CD14-positive monocyte (primary cell): ENCODE measurements around the gene C19orf67. TPM values are rescaled to one million over a fixed set of nuclear protein-coding genes. Genes with fewer than 3 reads are reported as not detected.

Experiments
- DNase-seq, 3 donors: peaks; one replicate each; pipeline ENCODE4 v3.0.0-alpha.2; 2011 to 2022
- H2AFZ ChIP-seq: 2 replicates; pipeline ENCODE4 v1.6.0; 2012; ENCODE audit warnings: mild to moderate bottlenecking, low read depth, low read length, inconsistent platforms; ENCODE audit not compliant: insufficient read depth, poor library complexity, severe bottlenecking
- H3K27ac ChIP-seq, 2 donors: 1 replicate in 1 of 2; 2 replicates in 1 of 2; pipeline ENCODE4 v1.5.1; 2012 to 2013; ENCODE audit warnings: low read length in 2 of 2, control low read depth in 1 of 2, inconsistent platforms in 1 of 2, low read depth in 1 of 2, mild to moderate bottlenecking in 1 of 2
- H3K27me3 ChIP-seq, 2 donors: one replicate each; pipeline versions ENCODE4 v1.6.0 to v1.6.1; 2011 to 2013; ENCODE audit warnings: low read length in 2 of 2; ENCODE audit not compliant: control insufficient read depth in 2 of 2, insufficient read depth in 2 of 2
- H3K36me3 ChIP-seq, 2 donors: replicated peaks in 1 of 2; 1 replicate in 1 of 2; 2 replicates in 1 of 2; pipeline versions ENCODE4 v1.5.1 to v1.6.1; 2012 to 2013; ENCODE audit warnings: low read length in 2 of 2, control low read depth in 1 of 2, inconsistent platforms in 1 of 2, mild to moderate bottlenecking in 1 of 2; ENCODE audit not compliant: insufficient read depth in 2 of 2, control insufficient read depth in 1 of 2
- H3K4me1 ChIP-seq, 2 donors: 1 replicate in 1 of 2; 2 replicates in 1 of 2; pipeline versions ENCODE4 v1.5.1 to v1.6.1; 2012 to 2013; ENCODE audit warnings: low read length in 2 of 2, control low read depth in 1 of 2, inconsistent platforms in 1 of 2, mild to moderate bottlenecking in 1 of 2, moderate library complexity in 1 of 2; ENCODE audit not compliant: insufficient read depth in 2 of 2, control insufficient read depth in 1 of 2
- H3K4me2 ChIP-seq: replicated peaks from 2 replicates; pipeline ENCODE3; 2012; ENCODE audit warnings: low read length, moderate library complexity, mild to moderate bottlenecking; ENCODE audit not compliant: poor library complexity, severe bottlenecking; ENCODE audit errors: extremely low read depth
- H3K4me3 ChIP-seq, 3 experiments: fragments of 200-600 bp in 1 of 3; sonication (generic) in 1 of 3; replicated peaks in 1 of 3; 1 replicate in 2 of 3; 2 replicates in 1 of 3; pipeline ENCODE4 v1.5.1; 2011 to 2013; ENCODE audit warnings: low read length in 3 of 3, mild to moderate bottlenecking in 3 of 3, control low read depth in 2 of 3, low read depth in 2 of 3, inconsistent platforms in 1 of 3, moderate library complexity in 1 of 3
- H3K79me2 ChIP-seq: 2 replicates; pipeline ENCODE4 v1.6.0; 2012; ENCODE audit warnings: mild to moderate bottlenecking, control low read depth, inconsistent platforms, low read length, moderate library complexity; ENCODE audit not compliant: insufficient read depth
- H3K9ac ChIP-seq: 2 replicates; pipeline ENCODE4 v1.6.0; 2017; ENCODE audit warnings: low read length, mild to moderate bottlenecking; ENCODE audit not compliant: insufficient read depth, poor library complexity, severe bottlenecking
- H3K9me3 ChIP-seq, 2 donors: replicated peaks in 1 of 2; 1 replicate in 1 of 2; 2 replicates in 1 of 2; pipeline versions ENCODE4 v1.5.1 to v1.6.1; 2012 to 2013; ENCODE audit warnings: low read length in 2 of 2, control low read depth in 1 of 2; ENCODE audit not compliant: control insufficient read depth in 1 of 2, insufficient read depth in 1 of 2
- H4K20me1 ChIP-seq: 2 replicates; pipeline ENCODE4 v1.6.0; 2012; ENCODE audit warnings: mild to moderate bottlenecking, low read length, control low read depth, moderate library complexity; ENCODE audit not compliant: insufficient read depth
- H3K27ac Mint-ChIP-seq, 7 donors: one replicate each; pipeline ENCODE4 v1.8.0; 2020; ENCODE audit warnings: mild to moderate bottlenecking in 7 of 7, mixed read lengths in 7 of 7, moderate library complexity in 6 of 7, inconsistent platforms in 2 of 7
- H3K27me3 Mint-ChIP-seq, 3 donors: one replicate each; pipeline ENCODE4 v1.8.0; 2021 to 2022; ENCODE audit warnings: low read depth in 3 of 3, mild to moderate bottlenecking in 3 of 3, mixed read lengths in 3 of 3, moderate library complexity in 3 of 3, inconsistent platforms in 1 of 3
- H3K36me3 Mint-ChIP-seq, 2 donors: one replicate each; pipeline ENCODE4 v1.8.0; 2020; ENCODE audit warnings: mixed read lengths in 2 of 2, inconsistent platforms in 1 of 2, mild to moderate bottlenecking in 1 of 2
- H3K4me1 Mint-ChIP-seq: one replicate; pipeline ENCODE4 v1.8.0; 2020; ENCODE audit warnings: mild to moderate bottlenecking, mixed read lengths
- H3K4me3 Mint-ChIP-seq, 2 donors: one replicate each; pipeline ENCODE4 v1.8.0; 2020; ENCODE audit warnings: mild to moderate bottlenecking in 2 of 2, mixed read lengths in 2 of 2, moderate library complexity in 1 of 2
- H3K9me3 Mint-ChIP-seq, 7 donors: one replicate each; pipeline ENCODE4 v1.8.0; 2020 to 2022; ENCODE audit warnings: mixed read lengths in 7 of 7, mild to moderate bottlenecking in 6 of 7, moderate library complexity in 6 of 7, inconsistent platforms in 2 of 7
- CTCF ChIP-seq: fragments of 200-600 bp; IDR thresholded peaks from one replicate; pipeline ENCODE4 v1.8.0; 2022; ENCODE audit warnings: antibody characterized with exemption, mild to moderate bottlenecking
- WGBS: methylation state at CpG from one replicate; pipeline ENCODE4 v1.1.5; 2013; ENCODE audit warnings: missing lambda C conversion rate; ENCODE audit not compliant: insufficient coverage; 5-methylcytosine and 5-hydroxymethylcytosine counted together
- intact Hi-C, 2 donors: fragments of 100-400 bp; cut with micrococcal nuclease; formaldehyde crosslinking; loops; one replicate each; pipeline versions ENCODE4 v1.15.0 to v1.15.1; 2023
- polyA plus RNA-seq, 3 donors: library from polyadenylated mRNA; depleted of rRNA in 1 of 3; unstranded in 2 of 3; stranded (reverse) in 1 of 3; fragments of 300-500 nt in 2 of 3; fragments of >200 nt in 1 of 3; fragmentation: Illumina TruSeq in 2 of 3; gene quantifications; 1 replicate in 2 of 3; 2 replicates in 1 of 3; pipeline ENCODE4 v1.2.3, GENCODE V29; 2012 to 2021

C19orf67 gene
- polyA plus RNA-seq, 3 donors = not detected

GRCh38 chr19:14112809-14113385 lies 27.3 kb upstream of the C19orf67 start:
- H3K79me2 ChIP-seq = peaks cover 83% of the 10 kb centered on the region
- H3K4me1 ChIP-seq = peaks cover 47 to 55% of the 10 kb centered on the region in 2 donors
- no peak for DNase-seq
- Mint-ChIP-seq H3K4me3 (peak overlapping the region; percentile 51 to 67), H3K36me3 (peaks cover 4 to 47% of the 10 kb centered on the region in 2 donors), H3K27ac (peak overlapping the region; percentile 50 to 82 (median 66)), H3K27me3 (peaks cover 0 to 1% (median 0%) of the 10 kb centered on the region in 3 donors), H3K4me1 (peaks cover 51% of the 10 kb centered on the region), H3K9me3 (no peaks in the 10 kb centered on the region)
- TF ChIP-seq CTCF = no peak
- no peak overlapping the region for H2AFZ ChIP-seq
- 60% methylated on average over 1 of the region's 12 CpGs for WGBS
- H3K4me3 ChIP-seq = peak overlapping the region in 1 of 3 experiments; percentile 99
- peak overlapping the region; percentile 34 to 86 for H3K27ac ChIP-seq
- peak overlapping the region; percentile 73 for H3K4me2 ChIP-seq
- no peaks in the 10 kb centered on the region for H3K9me3 ChIP-seq
- H4K20me1 ChIP-seq = peaks cover 88% of the 10 kb centered on the region
- intact Hi-C loops = no loop called here
- H3K9ac ChIP-seq = peak overlapping the region; percentile 32
- peaks cover 7 to 14% of the 10 kb centered on the region in 2 donors for H3K36me3 ChIP-seq
- H3K27me3 ChIP-seq = no peaks in the 10 kb centered on the region

- Histone ChIP-seq H3K9me3 (no peaks in the 10 kb centered on the region), H3K79me2 (peaks cover 86% of the 10 kb centered on the region), H3K4me3 (peak overlapping the region in 1 of 3 experiments; percentile 99), H3K36me3 (peaks cover 14 to 21% of the 10 kb centered on the region in 2 donors), H4K20me1 (peaks cover 94% of the 10 kb centered on the region), H3K27me3 (no peaks in the 10 kb centered on the region), H3K4me2 (peak overlapping the region; percentile 73), H3K9ac (peak overlapping the region; percentile 32), H3K27ac (peak overlapping the region; percentile 34 to 86), H3K4me1 (peaks cover 47 to 55% of the 10 kb centered on the region in 2 donors), H2AFZ (no peak overlapping the region)
- Mint-ChIP-seq H3K4me3 (peak overlapping the region; percentile 51 to 67), H3K9me3 (no peaks in the 10 kb centered on the region), H3K27me3 (peaks cover 0 to 1% (median 0%) of the 10 kb centered on the region in 3 donors), H3K36me3 (peaks cover 8 to 54% of the 10 kb centered on the region in 2 donors), H3K27ac (peak overlapping the region; percentile 50 to 82 (median 66)), H3K4me1 (peaks cover 51% of the 10 kb centered on the region)
- 45% methylated on average over 11 of the region's 12 CpGs for WGBS
- no peak for TF ChIP-seq CTCF
- intact Hi-C loops = no loop called here
- DNase-seq = peak in 2 of 3 donors; percentile 46
Observed at GRCh38 chr19:14112051-14112808, 26.6 kb upstream of the C19orf67 start.
